ENCODE results near the gene VPS13A.

The VPS13A gene

GRCh38 chr9:77435688-77436087 is 258.4 kb downstream of the VPS13A start:
- TF ChIP-seq TCF12 (IDR thresholded peaks at IDR 0.05; ENCODE audit: low read depth) (no peak), ZBTB7A (IDR thresholded peaks at IDR 0.05; ENCODE audit: low read depth) (no peak)

- no peak for TF ChIP-seq EP300 (IDR thresholded peaks at IDR 0.05; ENCODE audit: borderline replicate concordance)
- TF ChIP-seq YY1 (IDR thresholded peaks at IDR 0.05; ENCODE audit: low read depth), result no peak
- TF ChIP-seq FOXM1 (IDR thresholded peaks at IDR 0.05; ENCODE audit: borderline replicate concordance, low read depth), result no peak
- no peak for TF ChIP-seq EGR1 (IDR thresholded peaks at IDR 0.05)
Observed at GRCh38 chr9:77438653-77439052, 261.3 kb downstream of the VPS13A start.

GRCh38 chr9:77440057-77440456 is 262.7 kb downstream of the VPS13A start:
- peak; percentile 19; the same call in 1 of the 2 replicates for TF ChIP-seq RAD21 (IDR thresholded peaks at IDR 0.05; ENCODE audit: low read depth)
- TF ChIP-seq CEBPB (IDR thresholded peaks at IDR 0.05), result 0 out of 2 replicates have a peak, but pooled peaks have one; percentile 45
- TF ChIP-seq TEAD4 (IDR thresholded peaks at IDR 0.05), result peak; percentile 90
- TF ChIP-seq CREB1 (IDR thresholded peaks at IDR 0.05; ENCODE audit: low read depth), result no peak
- peak; percentile 56; the same call in 1 of the 2 replicates for TF ChIP-seq YY1 (IDR thresholded peaks at IDR 0.05; ENCODE audit: low read depth)
- no peak for TF ChIP-seq ZBTB7A (IDR thresholded peaks at IDR 0.05; ENCODE audit: low read depth)
- TF ChIP-seq TCF12 (IDR thresholded peaks at IDR 0.05; ENCODE audit: low read depth), result peak; percentile 98
- TF ChIP-seq EP300 (IDR thresholded peaks at IDR 0.05; ENCODE audit: borderline replicate concordance), result peak; percentile 99
- TF ChIP-seq EGR1 (IDR thresholded peaks at IDR 0.05), result no peak
- no peak for TF ChIP-seq REST (IDR thresholded peaks at IDR 0.05; ENCODE audit: low read depth)
- peak; percentile 44; the same call in 1 of the 2 replicates for TF ChIP-seq USF1 (IDR thresholded peaks at IDR 0.05)
- TF ChIP-seq TAF1 (IDR thresholded peaks at IDR 0.05; ENCODE audit: low read depth), result no peak
- peak; percentile 75 for TF ChIP-seq MAX (IDR thresholded peaks at IDR 0.05)
- TF ChIP-seq NFIC (IDR thresholded peaks at IDR 0.05), result peak; percentile 100
- TF ChIP-seq FOXM1 (IDR thresholded peaks at IDR 0.05; ENCODE audit: borderline replicate concordance, low read depth), result peak; percentile 93

- TF ChIP-seq EP300 (IDR thresholded peaks at IDR 0.05; ENCODE audit: borderline replicate concordance), result no peak
- no peak for TF ChIP-seq FOXM1 (IDR thresholded peaks at IDR 0.05; ENCODE audit: borderline replicate concordance, low read depth)
- no peak for TF ChIP-seq MAX (IDR thresholded peaks at IDR 0.05)
- TF ChIP-seq TEAD4 (IDR thresholded peaks at IDR 0.05), result no peak
- no peak for TF ChIP-seq EGR1 (IDR thresholded peaks at IDR 0.05)
Observed at GRCh38 chr9:77442436-77442835, 265.1 kb downstream of the VPS13A start.

- TF ChIP-seq USF1 (IDR thresholded peaks at IDR 0.05) (peak; percentile 83), TAF1 (IDR thresholded peaks at IDR 0.05; ENCODE audit: low read depth) (no peak), EP300 (IDR thresholded peaks at IDR 0.05; ENCODE audit: borderline replicate concordance) (no peak), ZBTB7A (IDR thresholded peaks at IDR 0.05; ENCODE audit: low read depth) (no peak), RAD21 (IDR thresholded peaks at IDR 0.05; ENCODE audit: low read depth) (no peak)
Observed at GRCh38 chr9:77447646-77448045, 270.3 kb downstream of the VPS13A start.

- no peak for TF ChIP-seq YY1 (IDR thresholded peaks at IDR 0.05; ENCODE audit: low read depth)
- TF ChIP-seq NFIC (IDR thresholded peaks at IDR 0.05), result no peak
- TF ChIP-seq USF1 (IDR thresholded peaks at IDR 0.05), result no peak
- TF ChIP-seq RAD21 (IDR thresholded peaks at IDR 0.05; ENCODE audit: low read depth), result no peak; the same call in 1 of the 2 replicates
- TF ChIP-seq REST (IDR thresholded peaks at IDR 0.05; ENCODE audit: low read depth), result no peak
- no peak for TF ChIP-seq CEBPB (IDR thresholded peaks at IDR 0.05)
- TF ChIP-seq EP300 (IDR thresholded peaks at IDR 0.05; ENCODE audit: borderline replicate concordance), result no peak
- no peak for TF ChIP-seq CREB1 (IDR thresholded peaks at IDR 0.05; ENCODE audit: low read depth)
- TF ChIP-seq FOXM1 (IDR thresholded peaks at IDR 0.05; ENCODE audit: borderline replicate concordance, low read depth), result no peak
Observed at GRCh38 chr9:77449240-77450084, 272.1 kb downstream of the VPS13A start.
